ENCODE data around the gene FBXL17.

GRCh38 chr5:108148715-108149139 is 233.2 kb downstream of the FBXL17 start:
- TF ChIP-seq POLR2AphosphoS5 (IDR thresholded peaks at IDR 0.05; ENCODE audit: low read depth, low read length) (no peak), SIN3A (IDR thresholded peaks at IDR 0.05; ENCODE audit: borderline replicate concordance, insufficient read depth, low read length) (no peak), TAF1 (IDR thresholded peaks at IDR 0.05; ENCODE audit: borderline replicate concordance, insufficient read depth, low read length) (no peak), FOXP2 (optimal IDR thresholded peaks at IDR 0.05; ENCODE audit: borderline replicate concordance, extremely low read depth, extremely low read length, insufficient read depth) (no peak)
- TF ChIP-seq, protein P1, sequence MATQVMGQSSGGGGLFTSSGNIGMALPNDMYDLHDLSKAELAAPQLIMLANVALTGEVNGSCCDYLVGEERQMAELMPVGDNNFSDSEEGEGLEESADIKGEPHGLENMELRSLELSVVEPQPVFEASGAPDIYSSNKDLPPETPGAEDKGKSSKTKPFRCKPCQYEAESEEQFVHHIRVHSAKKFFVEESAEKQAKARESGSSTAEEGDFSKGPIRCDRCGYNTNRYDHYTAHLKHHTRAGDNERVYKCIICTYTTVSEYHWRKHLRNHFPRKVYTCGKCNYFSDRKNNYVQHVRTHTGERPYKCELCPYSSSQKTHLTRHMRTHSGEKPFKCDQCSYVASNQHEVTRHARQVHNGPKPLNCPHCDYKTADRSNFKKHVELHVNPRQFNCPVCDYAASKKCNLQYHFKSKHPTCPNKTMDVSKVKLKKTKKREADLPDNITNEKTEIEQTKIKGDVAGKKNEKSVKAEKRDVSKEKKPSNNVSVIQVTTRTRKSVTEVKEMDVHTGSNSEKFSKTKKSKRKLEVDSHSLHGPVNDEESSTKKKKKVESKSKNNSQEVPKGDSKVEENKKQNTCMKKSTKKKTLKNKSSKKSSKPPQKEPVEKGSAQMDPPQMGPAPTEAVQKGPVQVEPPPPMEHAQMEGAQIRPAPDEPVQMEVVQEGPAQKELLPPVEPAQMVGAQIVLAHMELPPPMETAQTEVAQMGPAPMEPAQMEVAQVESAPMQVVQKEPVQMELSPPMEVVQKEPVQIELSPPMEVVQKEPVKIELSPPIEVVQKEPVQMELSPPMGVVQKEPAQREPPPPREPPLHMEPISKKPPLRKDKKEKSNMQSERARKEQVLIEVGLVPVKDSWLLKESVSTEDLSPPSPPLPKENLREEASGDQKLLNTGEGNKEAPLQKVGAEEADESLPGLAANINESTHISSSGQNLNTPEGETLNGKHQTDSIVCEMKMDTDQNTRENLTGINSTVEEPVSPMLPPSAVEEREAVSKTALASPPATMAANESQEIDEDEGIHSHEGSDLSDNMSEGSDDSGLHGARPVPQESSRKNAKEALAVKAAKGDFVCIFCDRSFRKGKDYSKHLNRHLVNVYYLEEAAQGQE (IDR thresholded peaks at IDR 0.05; ENCODE audit: insufficient read depth in 1 of 2, low read depth in 2 of 2, low read length in 2 of 2) = no peak
